GM18870 (cell line): Measurements from ENCODE around the gene PLCG1.

ENCODE experiments used
- ATAC-seq: cut with Tn5 transposase; IDR thresholded peaks from one replicate; pipeline ENCODE4 v1.9.1; 2021; ENCODE audit warnings: moderate library complexity; ENCODE audit not compliant: unreplicated experiment

The PLCG1 gene

GRCh38 chr20:41176711-41177552, 39.6 kb downstream of the PLCG1 start:
- no peak for ATAC-seq

GRCh38 chr20:41177636-41178035, 40.3 kb downstream of the PLCG1 start:
- no peak for ATAC-seq

GRCh38 chr20:41178495-41178894, 41.2 kb downstream of the PLCG1 start:
- no peak for ATAC-seq

GRCh38 chr20:41178904-41179432, 41.6 kb downstream of the PLCG1 start:
- no peak for ATAC-seq

GRCh38 chr20:41179961-41180360, 42.6 kb downstream of the PLCG1 start:
- ATAC-seq = no peak

GRCh38 chr20:41180599-41181333, 43.4 kb downstream of the PLCG1 start:
- ATAC-seq = no peak

GRCh38 chr20:41181567-41181966, 44.2 kb downstream of the PLCG1 start:
- ATAC-seq = no peak

GRCh38 chr20:41182296-41183212, 45.2 kb downstream of the PLCG1 start:
- no peak for ATAC-seq

- ATAC-seq = no peak
Observed at GRCh38 chr20:41183391-41183790, 46.0 kb downstream of the PLCG1 start.

- ATAC-seq = no peak
Observed at GRCh38 chr20:41183831-41184230, 46.5 kb downstream of the PLCG1 start.

GRCh38 chr20:41185013-41185757, 47.8 kb downstream of the PLCG1 start:
- ATAC-seq = no peak

- no peak for ATAC-seq
Observed at GRCh38 chr20:41187668-41188067, 50.3 kb downstream of the PLCG1 start.

- ATAC-seq = no peak
Observed at GRCh38 chr20:41191562-41192500, 54.5 kb downstream of the PLCG1 start.

- no peak for ATAC-seq
Observed at GRCh38 chr20:41192575-41192974, 55.2 kb downstream of the PLCG1 start.

GRCh38 chr20:41196653-41197225, 59.4 kb downstream of the PLCG1 start:
- no peak for ATAC-seq

- ATAC-seq = no peak
Observed at GRCh38 chr20:41198443-41198842, 61.1 kb downstream of the PLCG1 start.

- ATAC-seq = no peak
Observed at GRCh38 chr20:41200446-41201202, 63.3 kb downstream of the PLCG1 start.

- no peak for ATAC-seq
Observed at GRCh38 chr20:41201760-41202159, 64.4 kb downstream of the PLCG1 start.
